Stimulated activated CD4-positive, alpha-beta T cell treated with anti-CD3 and anti-CD28 coated beads, Interleukin-12 subunit alpha, Interleukin-12 subunit beta, amount 100 ng/mL, for 48 hours (primary cell): ENCODE results near the gene MPPED1.

Experiments
- DNase-seq, 3 donors: peaks; one replicate each; pipeline ENCODE4 v3.0.0-alpha.2; 2020; ENCODE audit warnings: low read depth in 2 of 3, low spot score in 1 of 3

Gene MPPED1

GRCh38 chr22:43428521-43428920 lies 16.7 kb downstream of the MPPED1 start:
- DNase-seq: no peak

- DNase-seq: no peak
Observed at GRCh38 chr22:43429426-43429825, 17.6 kb downstream of the MPPED1 start.

- no peak for DNase-seq
Observed at GRCh38 chr22:43431808-43432554, 20.2 kb downstream of the MPPED1 start.

- no peak for DNase-seq
Observed at GRCh38 chr22:43432883-43433415, 21.1 kb downstream of the MPPED1 start.

- DNase-seq: no peak
Observed at GRCh38 chr22:43433451-43434274, 21.8 kb downstream of the MPPED1 start.

GRCh38 chr22:43434275-43434927 lies 22.6 kb downstream of the MPPED1 start:
- no peak for DNase-seq

- no peak for DNase-seq
Observed at GRCh38 chr22:43434928-43435311, 23.1 kb downstream of the MPPED1 start.

- no peak for DNase-seq
Observed at GRCh38 chr22:43435851-43436811, 24.3 kb downstream of the MPPED1 start.

GRCh38 chr22:43436868-43437267 lies 25.1 kb downstream of the MPPED1 start:
- DNase-seq: no peak

- DNase-seq: no peak
Observed at GRCh38 chr22:43437871-43438475, 26.2 kb downstream of the MPPED1 start.

GRCh38 chr22:43438666-43439347 lies 27.0 kb downstream of the MPPED1 start:
- DNase-seq: no peak

GRCh38 chr22:43439368-43440103 lies 27.7 kb downstream of the MPPED1 start:
- DNase-seq: no peak

- no peak for DNase-seq
Observed at GRCh38 chr22:43440104-43440387, 28.2 kb downstream of the MPPED1 start.

GRCh38 chr22:43440556-43440955 lies 28.7 kb downstream of the MPPED1 start:
- DNase-seq: no peak

GRCh38 chr22:43441216-43441615 lies 29.4 kb downstream of the MPPED1 start:
- no peak for DNase-seq

- DNase-seq: no peak
Observed at GRCh38 chr22:43441751-43442150, 29.9 kb downstream of the MPPED1 start.

- DNase-seq: no peak
Observed at GRCh38 chr22:43442386-43443151, 30.8 kb downstream of the MPPED1 start.

- DNase-seq: no peak
Observed at GRCh38 chr22:43443152-43443471, 31.3 kb downstream of the MPPED1 start.
